Measurements from ENCODE around the gene SPATA45.

DNA sequence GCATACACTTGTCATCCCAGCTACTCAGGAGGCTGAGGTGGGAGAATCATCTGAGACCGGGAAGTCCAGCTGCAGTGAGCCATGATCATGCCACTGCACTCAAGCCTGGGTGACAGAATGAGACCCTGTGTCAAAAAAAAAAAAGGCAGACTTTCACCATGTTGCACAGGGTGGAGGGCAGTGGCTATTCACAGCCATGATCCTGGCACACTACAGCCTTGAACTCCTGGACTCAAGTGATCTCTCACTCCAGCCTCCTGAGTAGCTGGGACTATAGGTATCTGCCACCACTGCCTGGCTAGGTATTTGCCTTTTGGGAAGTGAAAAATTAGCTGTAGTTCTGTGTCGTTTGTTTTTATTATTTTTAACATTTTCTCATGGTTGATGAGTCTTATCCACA, 19.1 kb downstream of the SPATA45 start:
- TF ChIP-seq, protein P1, sequence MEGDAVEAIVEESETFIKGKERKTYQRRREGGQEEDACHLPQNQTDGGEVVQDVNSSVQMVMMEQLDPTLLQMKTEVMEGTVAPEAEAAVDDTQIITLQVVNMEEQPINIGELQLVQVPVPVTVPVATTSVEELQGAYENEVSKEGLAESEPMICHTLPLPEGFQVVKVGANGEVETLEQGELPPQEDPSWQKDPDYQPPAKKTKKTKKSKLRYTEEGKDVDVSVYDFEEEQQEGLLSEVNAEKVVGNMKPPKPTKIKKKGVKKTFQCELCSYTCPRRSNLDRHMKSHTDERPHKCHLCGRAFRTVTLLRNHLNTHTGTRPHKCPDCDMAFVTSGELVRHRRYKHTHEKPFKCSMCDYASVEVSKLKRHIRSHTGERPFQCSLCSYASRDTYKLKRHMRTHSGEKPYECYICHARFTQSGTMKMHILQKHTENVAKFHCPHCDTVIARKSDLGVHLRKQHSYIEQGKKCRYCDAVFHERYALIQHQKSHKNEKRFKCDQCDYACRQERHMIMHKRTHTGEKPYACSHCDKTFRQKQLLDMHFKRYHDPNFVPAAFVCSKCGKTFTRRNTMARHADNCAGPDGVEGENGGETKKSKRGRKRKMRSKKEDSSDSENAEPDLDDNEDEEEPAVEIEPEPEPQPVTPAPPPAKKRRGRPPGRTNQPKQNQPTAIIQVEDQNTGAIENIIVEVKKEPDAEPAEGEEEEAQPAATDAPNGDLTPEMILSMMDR (IDR thresholded peaks at IDR 0.05) = no peak
- TF ChIP-seq POLR2A (IDR thresholded peaks at IDR 0.05) = no peak
